HEK293 (cell line): ENCODE data around the gene SAMD1.

Experiments used
- KLF7 ChIP-seq: fragments of 450-650 bp; formaldehyde crosslinking; IDR thresholded peaks from 2 replicates; pipeline ENCODE4 v1.5.1; 2016; ENCODE audit warnings: missing biosample characterization, missing genetic modification characterization, borderline replicate concordance
- RBAK ChIP-seq: fragments of 450-650 bp; formaldehyde crosslinking; IDR thresholded peaks from 2 replicates; pipeline ENCODE4 v1.5.1; 2016; ENCODE audit warnings: missing biosample characterization, missing genetic modification characterization
- ZFP3 ChIP-seq: fragments of 450-650 bp; formaldehyde crosslinking; IDR thresholded peaks from 2 replicates; pipeline ENCODE4 v1.5.1; 2016; ENCODE audit warnings: low read depth, missing biosample characterization, missing genetic modification characterization
- ZNF239 ChIP-seq: fragments of 450-650 bp; formaldehyde crosslinking; IDR thresholded peaks from 2 replicates; pipeline ENCODE4 v1.5.1; 2016; ENCODE audit warnings: missing biosample characterization, missing genetic modification characterization
- ZNF623 ChIP-seq: fragments of 450-650 bp; formaldehyde crosslinking; IDR thresholded peaks from 2 replicates; pipeline ENCODE4 v1.5.1; 2016; ENCODE audit warnings: missing biosample characterization, missing genetic modification characterization
- TF ChIP-seq, protein P1 (sequence below): fragments of 450-650 bp; formaldehyde crosslinking; IDR thresholded peaks from 2 replicates; pipeline ENCODE4 v1.5.1; 2016; ENCODE audit warnings: missing biosample characterization, missing genetic modification characterization

DNA sequence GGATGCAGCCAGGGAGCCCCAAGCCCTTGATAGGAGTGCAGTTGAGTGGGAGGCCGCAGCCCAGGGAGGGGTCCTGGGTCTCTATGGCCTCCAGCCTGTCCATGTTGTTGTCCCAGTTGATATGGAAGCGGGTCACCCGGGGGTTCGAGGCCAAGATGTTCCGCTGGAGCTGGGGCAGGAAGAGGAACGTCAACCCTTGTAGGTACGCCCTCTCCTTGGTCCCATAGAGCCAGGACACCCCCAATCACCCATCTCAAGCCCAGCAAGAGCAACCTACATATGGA lies 29.9 kb upstream of the SAMD1 start:
- TF ChIP-seq, protein P1, sequence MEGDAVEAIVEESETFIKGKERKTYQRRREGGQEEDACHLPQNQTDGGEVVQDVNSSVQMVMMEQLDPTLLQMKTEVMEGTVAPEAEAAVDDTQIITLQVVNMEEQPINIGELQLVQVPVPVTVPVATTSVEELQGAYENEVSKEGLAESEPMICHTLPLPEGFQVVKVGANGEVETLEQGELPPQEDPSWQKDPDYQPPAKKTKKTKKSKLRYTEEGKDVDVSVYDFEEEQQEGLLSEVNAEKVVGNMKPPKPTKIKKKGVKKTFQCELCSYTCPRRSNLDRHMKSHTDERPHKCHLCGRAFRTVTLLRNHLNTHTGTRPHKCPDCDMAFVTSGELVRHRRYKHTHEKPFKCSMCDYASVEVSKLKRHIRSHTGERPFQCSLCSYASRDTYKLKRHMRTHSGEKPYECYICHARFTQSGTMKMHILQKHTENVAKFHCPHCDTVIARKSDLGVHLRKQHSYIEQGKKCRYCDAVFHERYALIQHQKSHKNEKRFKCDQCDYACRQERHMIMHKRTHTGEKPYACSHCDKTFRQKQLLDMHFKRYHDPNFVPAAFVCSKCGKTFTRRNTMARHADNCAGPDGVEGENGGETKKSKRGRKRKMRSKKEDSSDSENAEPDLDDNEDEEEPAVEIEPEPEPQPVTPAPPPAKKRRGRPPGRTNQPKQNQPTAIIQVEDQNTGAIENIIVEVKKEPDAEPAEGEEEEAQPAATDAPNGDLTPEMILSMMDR (tag by site-specific recombination) = no peak
- TF ChIP-seq RBAK (tag by site-specific recombination) (no peak), ZNF623 (tag by site-specific recombination) (no peak), KLF7 (tag by site-specific recombination) (no peak), ZFP3 (tag by site-specific recombination) (no peak), ZNF239 (tag by site-specific recombination) (no peak)
